Prostate gland (tissue), 1 donor: ENCODE results near the gene PCDHGA1.

Experiments used
- POLR2A ChIP-seq: fragments of 450-650 bp; IDR thresholded peaks from one replicate; pipeline ENCODE4 v1.6.1; 2016; ENCODE audit warnings: antibody characterized with exemption, mild to moderate bottlenecking
- POLR2AphosphoS5 ChIP-seq: sonication (generic); formaldehyde crosslinking; IDR thresholded peaks from one replicate; pipeline ENCODE4 v1.6.1; 2017; ENCODE audit warnings: antibody characterized with exemption

- TF ChIP-seq POLR2AphosphoS5, result no peak
- TF ChIP-seq POLR2A, result no peak
These were observed 155.2 kb downstream of the PCDHGA1 start for GRCh38 chr5:141485321-141486055.
